Immature natural killer cell (primary cell): ENCODE data around the gene FSIP1. TPM values are rescaled to one million over a fixed set of nuclear protein-coding genes. Genes with fewer than 3 reads are reported as not detected.

Experiments
- DNase-seq, 3 donors: peaks; one replicate each; pipeline ENCODE4 v3.0.0; 2022; ENCODE audit warnings: mixed read lengths in 1 of 3
- H3K27ac Mint-ChIP-seq, 6 donors: one replicate each; pipeline ENCODE4 v1.8.0; 2020; ENCODE audit warnings: mixed read lengths in 6 of 6, mild to moderate bottlenecking in 5 of 6, inconsistent platforms in 4 of 6, moderate library complexity in 3 of 6
- H3K27me3 Mint-ChIP-seq, 3 donors: one replicate each; pipeline ENCODE4 v1.8.0; 2020 to 2021; ENCODE audit warnings: low read depth in 3 of 3, mild to moderate bottlenecking in 3 of 3, mixed read lengths in 3 of 3, moderate library complexity in 3 of 3, inconsistent platforms in 1 of 3
- H3K36me3 Mint-ChIP-seq, 3 donors: one replicate each; pipeline ENCODE4 v1.8.0; 2020; ENCODE audit warnings: mixed read lengths in 3 of 3, inconsistent platforms in 2 of 3, mild to moderate bottlenecking in 2 of 3
- H3K4me1 Mint-ChIP-seq, 2 donors: one replicate each; pipeline ENCODE4 v1.8.0; 2020; ENCODE audit warnings: inconsistent platforms in 2 of 2, mild to moderate bottlenecking in 2 of 2, mixed read lengths in 2 of 2, moderate library complexity in 1 of 2
- H3K4me3 Mint-ChIP-seq, 5 donors: one replicate each; pipeline ENCODE4 v1.8.0; 2020; ENCODE audit warnings: mild to moderate bottlenecking in 5 of 5, mixed read lengths in 5 of 5, inconsistent platforms in 3 of 5, moderate library complexity in 3 of 5
- H3K9me3 Mint-ChIP-seq, 6 donors: one replicate each; pipeline ENCODE4 v1.8.0; 2020; ENCODE audit warnings: mild to moderate bottlenecking in 6 of 6, mixed read lengths in 6 of 6, inconsistent platforms in 4 of 6, moderate library complexity in 3 of 6
- polyA plus RNA-seq, 3 donors: library from polyadenylated mRNA; unstranded; fragments of 300-500 nt; fragmentation: Illumina TruSeq; gene quantifications; one replicate each; pipeline ENCODE4 v1.2.3, GENCODE V29; 2021

Gene FSIP1
- polyA plus RNA-seq, 3 donors from 2014 or later = 1.3 to 3.0 (median 2.0) TPM

DNA sequence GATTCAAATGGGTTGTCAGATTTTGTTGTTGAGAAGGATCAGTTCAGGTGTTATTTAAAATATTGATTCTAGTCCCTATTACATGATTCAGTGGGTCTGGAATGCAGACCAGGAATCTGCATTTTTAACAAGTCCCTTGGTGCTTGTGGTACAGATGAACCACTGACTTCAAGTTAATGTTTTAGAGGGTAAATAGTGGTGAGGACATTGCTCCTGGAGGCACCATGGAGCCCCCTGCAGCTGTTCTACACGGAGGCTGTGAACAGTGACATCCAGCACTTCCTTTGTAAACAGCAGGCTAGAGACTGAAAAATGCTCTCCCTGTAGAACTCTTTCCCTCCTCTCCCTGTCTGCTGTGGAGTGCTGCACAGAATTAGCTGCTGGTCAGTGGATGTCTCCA is 4.8 kb upstream of the FSIP1 start:
- no peak for DNase-seq
- H3K9me3 Mint-ChIP-seq = no peaks in the 10 kb centered on the region
- no peaks in the 10 kb centered on the region for H3K36me3 Mint-ChIP-seq
- peaks cover 4 to 10% (median 7%) of the 10 kb centered on the region in 3 donors for H3K27me3 Mint-ChIP-seq
- peaks cover 36 to 44% of the 10 kb centered on the region in 2 donors for H3K4me1 Mint-ChIP-seq
- peak overlapping the region in 1 of 6 donors; percentile 49 for H3K27ac Mint-ChIP-seq
- no peak overlapping the region for H3K4me3 Mint-ChIP-seq

- DNase-seq = peak; percentile 29 to 47 (median 35)
- H3K4me3 Mint-ChIP-seq = no peak overlapping the region
These were observed 3.9 kb upstream of the FSIP1 start for GRCh38 chr15:39786447-39787056.

GRCh38 chr15:39785841-39786240 is 3.2 kb upstream of the FSIP1 start:
- DNase-seq = no peak
- Mint-ChIP-seq H3K4me3 (peak overlapping the region in 2 of 5 donors; percentile 17 to 40), H3K27ac (peak overlapping the region in 2 of 6 donors; percentile 61 to 64), H3K9me3 (no peaks in the 10 kb centered on the region), H3K36me3 (no peaks in the 10 kb centered on the region), H3K4me1 (peaks cover 48 to 61% of the 10 kb centered on the region in 2 donors), H3K27me3 (peaks cover 5 to 11% (median 9%) of the 10 kb centered on the region in 3 donors)

More at GRCh38 chr15:39786447-39787056, 3.9 kb upstream of the FSIP1 start:
- peaks cover 5 to 11% (median 9%) of the 10 kb centered on the region in 3 donors for H3K27me3 Mint-ChIP-seq
- no peaks in the 10 kb centered on the region for H3K36me3 Mint-ChIP-seq
- peaks cover 44 to 53% of the 10 kb centered on the region in 2 donors for H3K4me1 Mint-ChIP-seq
- H3K9me3 Mint-ChIP-seq = no peaks in the 10 kb centered on the region
- H3K27ac Mint-ChIP-seq = peak overlapping the region in 2 of 6 donors; percentile 1 to 49

DNA sequence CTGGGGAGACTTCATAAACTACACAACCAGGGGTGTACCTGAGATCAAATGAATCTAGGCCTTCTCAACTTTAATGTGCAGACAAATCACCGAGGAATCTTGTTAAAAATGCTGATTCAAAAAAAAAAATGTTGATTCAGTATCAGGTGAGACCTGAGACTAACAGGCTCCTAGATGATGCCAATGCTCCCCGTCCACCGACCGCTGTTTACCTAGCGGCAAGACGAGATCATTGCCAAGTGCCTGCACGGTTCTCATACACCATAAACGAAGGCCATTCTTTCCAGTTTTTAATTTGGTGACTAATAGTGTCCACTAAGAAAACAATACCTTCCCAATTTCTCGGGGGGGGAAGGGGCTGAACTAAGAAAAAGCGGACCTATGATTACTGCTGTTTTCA is 2.5 kb upstream of the FSIP1 start:
- Mint-ChIP-seq H3K4me1 (peaks cover 48 to 62% of the 10 kb centered on the region in 2 donors), H3K4me3 (peak overlapping the region in 3 of 5 donors; percentile 13 to 49 (median 39))

GRCh38 chr15:39784638-39785037 is 2.0 kb upstream of the FSIP1 start:
- Mint-ChIP-seq H3K27ac (peak overlapping the region in 3 of 6 donors; percentile 17 to 59 (median 18)), H3K27me3 (peaks cover 5 to 11% (median 9%) of the 10 kb centered on the region in 3 donors), H3K4me1 (peaks cover 48 to 62% of the 10 kb centered on the region in 2 donors), H3K36me3 (no peaks in the 10 kb centered on the region), H3K9me3 (no peaks in the 10 kb centered on the region), H3K4me3 (peak overlapping the region; percentile 13 to 96 (median 42))
- DNase-seq = no peak

More for the DNA sequence above, 2.5 kb upstream of the FSIP1 start:
- DNase-seq = no peak
- peak overlapping the region in 2 of 6 donors; percentile 17 to 59 for H3K27ac Mint-ChIP-seq
- H3K36me3 Mint-ChIP-seq = no peaks in the 10 kb centered on the region
- H3K9me3 Mint-ChIP-seq = no peaks in the 10 kb centered on the region
- peaks cover 5 to 11% (median 9%) of the 10 kb centered on the region in 3 donors for H3K27me3 Mint-ChIP-seq

DNA sequence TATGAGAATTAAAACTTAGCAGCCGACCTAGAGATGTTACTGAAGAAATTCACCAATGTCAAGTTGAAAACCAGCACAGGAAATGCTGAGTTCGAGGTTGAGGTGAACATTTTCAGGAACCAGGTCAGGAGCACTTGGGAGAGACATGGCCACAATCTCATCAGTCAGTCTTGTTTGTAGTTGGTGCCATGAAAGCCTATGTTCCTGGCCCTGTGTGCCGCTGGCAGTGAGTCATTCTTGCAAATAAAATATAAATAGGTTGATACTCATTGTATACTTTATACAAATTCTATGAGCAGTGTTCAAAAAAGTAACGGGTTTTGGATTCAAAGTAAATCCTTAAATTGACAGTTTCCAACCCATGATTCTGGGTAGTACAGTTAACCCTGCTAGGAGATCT is 1.5 kb upstream of the FSIP1 start:
- Mint-ChIP-seq H3K4me1 (peaks cover 48 to 62% of the 10 kb centered on the region in 2 donors), H3K9me3 (no peaks in the 10 kb centered on the region), H3K27ac (peak overlapping the region; percentile 75 to 96 (median 90)), H3K4me3 (peak overlapping the region; percentile 82 to 98 (median 96)), H3K36me3 (no peaks in the 10 kb centered on the region), H3K27me3 (peaks cover 5 to 11% (median 9%) of the 10 kb centered on the region in 3 donors)
- no peak for DNase-seq

DNA sequence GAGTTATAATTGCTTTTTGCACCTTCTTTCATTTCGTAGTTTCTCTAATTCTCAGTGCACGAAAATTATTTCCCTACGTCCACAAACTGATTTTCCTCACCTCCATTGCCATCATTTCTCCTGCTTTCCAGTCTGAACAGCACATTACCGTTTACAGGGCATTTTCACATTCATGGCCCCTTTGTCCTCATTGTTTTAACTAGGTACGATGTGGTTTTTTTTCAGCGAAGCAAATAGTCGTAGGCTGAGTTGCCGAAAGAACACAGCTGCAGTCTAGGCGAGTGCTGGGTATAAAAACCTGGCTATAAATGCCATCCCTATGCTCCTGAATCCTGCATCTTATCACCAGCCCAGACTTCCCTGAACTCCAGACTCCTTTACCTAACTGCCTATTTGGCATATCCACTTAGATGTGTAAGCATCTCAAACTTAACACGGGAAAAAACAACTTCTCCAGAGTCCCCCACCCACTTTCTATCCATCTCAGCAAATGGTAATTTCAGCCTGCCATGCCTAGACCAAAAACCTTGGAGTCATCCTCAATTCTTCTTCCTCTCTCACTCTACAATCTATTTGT is 691 bp upstream of the FSIP1 start:
- Mint-ChIP-seq H3K36me3 (no peaks in the 10 kb centered on the region), H3K4me3 (peak overlapping the region; percentile 82 to 98 (median 96)), H3K9me3 (no peaks in the 10 kb centered on the region), H3K27ac (peak overlapping the region; percentile 75 to 96 (median 90)), H3K4me1 (peaks cover 47 to 62% of the 10 kb centered on the region in 2 donors), H3K27me3 (peaks cover 5 to 13% (median 9%) of the 10 kb centered on the region in 3 donors)
- DNase-seq = no peak

- no peaks in the 10 kb centered on the region for H3K36me3 Mint-ChIP-seq
- peaks cover 7 to 19% (median 11%) of the 10 kb centered on the region in 3 donors for H3K27me3 Mint-ChIP-seq
- H3K27ac Mint-ChIP-seq = peak overlapping the region; percentile 75 to 96 (median 90)
- H3K9me3 Mint-ChIP-seq = no peaks in the 10 kb centered on the region
- H3K4me3 Mint-ChIP-seq = peak overlapping the region; percentile 82 to 98 (median 96)
- no peak for DNase-seq
- peaks cover 47 to 62% of the 10 kb centered on the region in 2 donors for H3K4me1 Mint-ChIP-seq
These were observed 706 bp downstream of the FSIP1 start for GRCh38 chr15:39781967-39782302.

GRCh38 chr15:39781147-39781966 is 1.3 kb downstream of the FSIP1 start:
- H3K4me1 Mint-ChIP-seq = peaks cover 44 to 56% of the 10 kb centered on the region in 2 donors
- H3K27me3 Mint-ChIP-seq = peaks cover 7 to 19% (median 11%) of the 10 kb centered on the region in 3 donors
- peak overlapping the region; percentile 75 to 96 (median 90) for H3K27ac Mint-ChIP-seq
- no peaks in the 10 kb centered on the region for H3K9me3 Mint-ChIP-seq
- DNase-seq = no peak
- H3K36me3 Mint-ChIP-seq = no peaks in the 10 kb centered on the region
- peak overlapping the region; percentile 33 to 98 (median 96) for H3K4me3 Mint-ChIP-seq

DNA sequence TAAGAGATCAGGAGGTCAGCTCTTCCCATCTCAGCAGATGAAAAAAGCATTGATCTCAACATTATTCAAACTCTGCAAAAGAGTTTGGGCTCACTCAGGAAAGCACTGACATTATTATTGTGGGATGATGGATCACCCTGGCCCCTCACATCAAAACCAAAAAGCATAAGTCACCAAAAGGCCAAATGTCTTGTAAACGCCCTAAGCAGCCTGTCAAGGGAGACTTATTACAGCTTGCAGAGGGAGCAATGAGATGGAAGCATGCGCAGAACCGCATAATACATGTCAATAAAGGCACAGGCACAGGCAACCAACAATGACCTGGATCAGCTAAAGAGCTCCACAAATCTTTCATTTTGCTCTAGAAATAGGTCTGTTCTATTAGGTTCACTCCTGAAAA is 4.6 kb downstream of the FSIP1 start:
- DNase-seq = no peak
- Mint-ChIP-seq H3K4me1 (peaks cover 24 to 32% of the 10 kb centered on the region in 2 donors), H3K36me3 (no peaks in the 10 kb centered on the region), H3K9me3 (no peaks in the 10 kb centered on the region), H3K27ac (no peak overlapping the region), H3K27me3 (peaks cover 6 to 15% (median 10%) of the 10 kb centered on the region in 3 donors), H3K4me3 (no peak overlapping the region)

GRCh38 chr15:39777496-39777895 is 5.1 kb downstream of the FSIP1 start:
- no peaks in the 10 kb centered on the region for H3K36me3 Mint-ChIP-seq
- no peaks in the 10 kb centered on the region for H3K9me3 Mint-ChIP-seq
- H3K27me3 Mint-ChIP-seq = peaks cover 4 to 9% (median 5%) of the 10 kb centered on the region in 3 donors
- H3K27ac Mint-ChIP-seq = peak overlapping the region in 1 of 6 donors; percentile 58
- DNase-seq = no peak
- H3K4me1 Mint-ChIP-seq = peaks cover 20 to 27% of the 10 kb centered on the region in 2 donors
- H3K4me3 Mint-ChIP-seq = no peak overlapping the region

DNA sequence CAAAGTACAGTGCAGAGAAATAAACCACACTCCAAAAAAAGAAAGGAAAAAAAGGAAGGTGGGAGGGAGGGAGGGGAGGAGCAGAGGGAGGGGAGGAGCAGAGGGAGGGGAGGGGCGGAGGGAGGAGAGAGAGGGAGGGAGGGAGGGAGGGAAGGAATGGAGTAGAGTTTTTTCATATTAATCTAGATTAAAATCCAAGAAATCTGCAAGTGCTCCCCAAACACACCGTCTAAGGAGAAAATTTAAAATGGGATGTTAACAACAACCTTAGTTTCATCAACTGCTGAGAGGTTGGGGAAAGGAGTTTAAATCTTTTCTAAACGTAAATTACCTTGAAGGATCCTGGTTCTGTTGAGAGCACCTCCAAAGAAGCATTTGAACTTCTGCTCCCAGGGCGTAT is 6.6 kb downstream of the FSIP1 start:
- Mint-ChIP-seq H3K27me3 (peaks cover 2 to 8% (median 3%) of the 10 kb centered on the region in 3 donors), H3K4me1 (peaks cover 12 to 13% of the 10 kb centered on the region in 2 donors)
- DNase-seq = no peak

GRCh38 chr15:39774688-39775267 is 7.9 kb downstream of the FSIP1 start:
- peaks cover 9 to 10% of the 10 kb centered on the region in 2 donors for H3K4me1 Mint-ChIP-seq
- DNase-seq = peak; percentile 20 to 34 (median 28)
- no peaks in the 10 kb centered on the region for H3K36me3 Mint-ChIP-seq
- H3K9me3 Mint-ChIP-seq = no peaks in the 10 kb centered on the region
- peaks cover 2 to 8% (median 3%) of the 10 kb centered on the region in 3 donors for H3K27me3 Mint-ChIP-seq
- H3K27ac Mint-ChIP-seq = peak overlapping the region in 1 of 6 donors; percentile 50
- peak overlapping the region in 4 of 5 donors; percentile 18 to 73 (median 46) for H3K4me3 Mint-ChIP-seq

More for the DNA sequence above, 6.6 kb downstream of the FSIP1 start:
- H3K36me3 Mint-ChIP-seq = no peaks in the 10 kb centered on the region
- no peak overlapping the region for H3K27ac Mint-ChIP-seq
- no peaks in the 10 kb centered on the region for H3K9me3 Mint-ChIP-seq
- H3K4me3 Mint-ChIP-seq = no peak overlapping the region
